Measurements from ENCODE around the gene MYZAP.

DNA sequence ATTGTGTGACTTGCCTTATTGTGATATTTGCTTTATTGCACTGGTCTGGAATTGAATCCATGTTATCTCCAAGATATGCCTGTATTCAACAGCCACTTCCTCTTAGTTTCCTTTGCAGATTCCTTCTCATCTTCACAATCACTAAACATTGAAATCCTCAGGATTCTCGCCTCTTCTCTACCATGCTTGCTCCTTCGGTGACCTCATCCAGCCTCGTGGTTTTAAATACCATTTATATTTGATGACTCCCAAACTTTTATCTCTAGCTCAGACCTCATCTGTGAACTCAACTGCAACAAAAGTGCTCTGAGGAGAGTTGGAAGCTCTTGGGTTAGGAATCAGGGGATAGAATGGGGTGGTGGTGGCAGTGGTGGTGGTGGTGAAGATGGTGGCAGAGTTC, 134.7 kb downstream of the MYZAP start:
- TF ChIP-seq ZNF274 (IDR thresholded peaks at IDR 0.05; ENCODE audit: borderline replicate concordance, extremely low read depth, low read length) (no peak), CEBPB (IDR thresholded peaks at IDR 0.05; ENCODE audit: low read depth, low read length) (no peak)
- TF ChIP-seq, protein P1, sequence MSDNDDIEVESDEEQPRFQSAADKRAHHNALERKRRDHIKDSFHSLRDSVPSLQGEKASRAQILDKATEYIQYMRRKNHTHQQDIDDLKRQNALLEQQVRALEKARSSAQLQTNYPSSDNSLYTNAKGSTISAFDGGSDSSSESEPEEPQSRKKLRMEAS (IDR thresholded peaks at IDR 0.05), result no peak

All from H1 (cell line).